Loucy (cell line): ENCODE data around the gene PEAK1.

Experiments
- H2AFZ ChIP-seq: fragments of 200-600 bp; sonication (generic); 2 replicates; pipeline ENCODE4 v1.6.0; 2016; ENCODE audit warnings: antibody characterized with exemption, mild to moderate bottlenecking, low read length, moderate library complexity
- H3F3A ChIP-seq: fragments of 200-600 bp; 2 replicates; pipeline ENCODE4 v1.6.0; 2016; ENCODE audit warnings: antibody characterized with exemption, low read depth, mild to moderate bottlenecking
- H3K27me3 ChIP-seq: fragments of 200-600 bp; sonication (generic); 2 replicates; pipeline ENCODE4 v1.6.1; 2014; ENCODE audit warnings: low read length, mild to moderate bottlenecking; ENCODE audit not compliant: insufficient read depth, poor library complexity, severe bottlenecking
- H3K36me3 ChIP-seq: fragments of 200-600 bp; sonication (generic); 2 replicates; pipeline ENCODE4 v1.6.1; 2016; ENCODE audit warnings: low read length; ENCODE audit not compliant: insufficient read depth
- H3K4me1 ChIP-seq: fragments of 200-600 bp; sonication (generic); 2 replicates; pipeline ENCODE4 v1.5.1; 2014; ENCODE audit warnings: low read length, mild to moderate bottlenecking; ENCODE audit not compliant: insufficient read depth, poor library complexity, severe bottlenecking
- H3K4me2 ChIP-seq: fragments of 200-600 bp; sonication (generic); 2 replicates; pipeline ENCODE4 v1.6.0; 2014; ENCODE audit warnings: antibody characterized with exemption, low read length, low read depth, mild to moderate bottlenecking; ENCODE audit not compliant: poor library complexity, severe bottlenecking
- H3K4me3 ChIP-seq: fragments of 200-600 bp; sonication (generic); 2 replicates; pipeline ENCODE4 v1.5.1; 2014; ENCODE audit warnings: low read length, mild to moderate bottlenecking, mixed read lengths; ENCODE audit not compliant: poor library complexity, severe bottlenecking
- H3K79me2 ChIP-seq: fragments of 200-600 bp; sonication (generic); 2 replicates; pipeline ENCODE4 v1.6.1; 2014; ENCODE audit warnings: low read length; ENCODE audit not compliant: insufficient read depth
- H3K9ac ChIP-seq: fragments of 200-600 bp; sonication (generic); 2 replicates; pipeline ENCODE4 v1.6.0; 2014; ENCODE audit warnings: mild to moderate bottlenecking, low read depth, low read length, moderate library complexity; ENCODE audit not compliant: poor library complexity, severe bottlenecking
- H3K9me2 ChIP-seq: fragments of 200-600 bp; sonication (generic); replicated peaks from 2 replicates; pipeline ENCODE4 v1.6.1; 2016; ENCODE audit warnings: low read depth, low read length, mixed read lengths
- H3K9me3 ChIP-seq: fragments of 200-600 bp; sonication (generic); 2 replicates; pipeline ENCODE4 v1.6.1; 2014; ENCODE audit warnings: mild to moderate bottlenecking, antibody characterized with exemption, low read length, low read depth; ENCODE audit not compliant: insufficient read depth
- H4K20me1 ChIP-seq: fragments of 200-600 bp; sonication (generic); 2 replicates; pipeline ENCODE4 v1.6.0; 2014; ENCODE audit warnings: antibody characterized with exemption, low read length, mild to moderate bottlenecking; ENCODE audit not compliant: insufficient read depth, poor library complexity, severe bottlenecking
- CTCF ChIP-seq: fragments of 200-600 bp; sonication (generic); conservative IDR thresholded peaks from 2 replicates; pipeline ENCODE4 v1.5.1; 2014; ENCODE audit warnings: mild to moderate bottlenecking, antibody characterized with exemption, low read length
- EZH2phosphoT487 ChIP-seq: fragments of 200-600 bp; IDR thresholded peaks from 2 replicates; pipeline ENCODE4 v1.6.1; 2018; ENCODE audit warnings: antibody characterized with exemption, mild to moderate bottlenecking, moderate library complexity, borderline replicate concordance

Gene PEAK1

DNA sequence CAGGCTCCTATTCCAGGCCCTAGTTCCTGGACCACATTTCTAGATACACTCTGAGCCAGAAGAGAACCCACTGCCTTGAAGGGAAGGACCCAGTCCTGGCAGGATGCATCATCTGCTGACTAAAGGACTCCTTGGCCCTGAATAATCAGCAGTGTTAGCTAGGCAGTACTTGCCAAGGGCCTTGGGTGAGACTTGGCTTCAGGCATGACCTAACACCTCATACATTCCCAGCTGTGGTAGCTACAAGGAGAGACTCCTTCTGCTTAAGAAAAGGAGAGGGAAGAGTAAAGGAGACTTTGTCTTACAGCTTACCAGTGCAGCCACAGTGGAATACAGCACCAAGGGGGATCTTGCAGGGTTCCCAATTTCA, 26.4 kb downstream of the PEAK1 start:
- Histone ChIP-seq H3K27me3 (no peaks in the 10 kb centered on the region), H3K79me2 (peaks cover 38% of the 10 kb centered on the region), H3K9ac (no peak overlapping the region), H4K20me1 (no peaks in the 10 kb centered on the region), H2AFZ (no peak overlapping the region), H3K36me3 (no peaks in the 10 kb centered on the region), H3K4me3 (no peak overlapping the region), H3K9me2 (no peaks in the 10 kb centered on the region), H3K4me1 (no peaks in the 10 kb centered on the region), H3K4me2 (no peak overlapping the region), H3F3A (no peaks in the 10 kb centered on the region), H3K9me3 (peaks cover 16% of the 10 kb centered on the region; the same call in 1 of the 2 replicates)
- TF ChIP-seq CTCF, result no peak
- no peak for TF ChIP-seq EZH2phosphoT487

- H3K27me3 ChIP-seq, result no peaks in the 10 kb centered on the region
- H3K36me3 ChIP-seq, result no peaks in the 10 kb centered on the region
- peaks cover 38% of the 10 kb centered on the region for H3K79me2 ChIP-seq
- H3K9me2 ChIP-seq, result no peaks in the 10 kb centered on the region
- TF ChIP-seq EZH2phosphoT487 (no peak), CTCF (no peak)
- H3K9me3 ChIP-seq, result peaks cover 16% of the 10 kb centered on the region; the same call in 1 of the 2 replicates
- H3K4me3 ChIP-seq, result no peak overlapping the region
- no peak overlapping the region for H3K9ac ChIP-seq
- H3F3A ChIP-seq, result no peaks in the 10 kb centered on the region
- no peak overlapping the region for H2AFZ ChIP-seq
- no peaks in the 10 kb centered on the region for H4K20me1 ChIP-seq
- H3K4me1 ChIP-seq, result no peaks in the 10 kb centered on the region
- no peak overlapping the region for H3K4me2 ChIP-seq
Observed at GRCh38 chr15:77392762-77393470, 27.0 kb downstream of the PEAK1 start.

- Histone ChIP-seq H3K4me1 (no peaks in the 10 kb centered on the region), H3K9ac (no peak overlapping the region), H3K4me3 (no peak overlapping the region), H3F3A (no peaks in the 10 kb centered on the region), H4K20me1 (no peaks in the 10 kb centered on the region), H3K36me3 (no peaks in the 10 kb centered on the region), H3K27me3 (no peaks in the 10 kb centered on the region), H3K4me2 (no peak overlapping the region), H3K9me3 (peaks cover 16% of the 10 kb centered on the region; the same call in 1 of the 2 replicates), H2AFZ (no peak overlapping the region), H3K9me2 (no peaks in the 10 kb centered on the region), H3K79me2 (peaks cover 34% of the 10 kb centered on the region)
- TF ChIP-seq CTCF (no peak), EZH2phosphoT487 (no peak)
Observed at GRCh38 chr15:77391372-77391951, 28.4 kb downstream of the PEAK1 start.
